ENCODE results near the gene AGO3. TPM values are rescaled to one million over a fixed set of nuclear protein-coding genes. Genes with fewer than 3 reads are reported as not detected.
A peak's percentile ranks its signal among the peaks of the same experiment; 100 is the strongest.

Gene AGO3
- total and polyA plus RNA-seq, 2 of the 13 experiments (the other 11 are each of a cell fraction or from before 2014, with no cell fraction given): 21.2 to 27.1 TPM

DNA sequence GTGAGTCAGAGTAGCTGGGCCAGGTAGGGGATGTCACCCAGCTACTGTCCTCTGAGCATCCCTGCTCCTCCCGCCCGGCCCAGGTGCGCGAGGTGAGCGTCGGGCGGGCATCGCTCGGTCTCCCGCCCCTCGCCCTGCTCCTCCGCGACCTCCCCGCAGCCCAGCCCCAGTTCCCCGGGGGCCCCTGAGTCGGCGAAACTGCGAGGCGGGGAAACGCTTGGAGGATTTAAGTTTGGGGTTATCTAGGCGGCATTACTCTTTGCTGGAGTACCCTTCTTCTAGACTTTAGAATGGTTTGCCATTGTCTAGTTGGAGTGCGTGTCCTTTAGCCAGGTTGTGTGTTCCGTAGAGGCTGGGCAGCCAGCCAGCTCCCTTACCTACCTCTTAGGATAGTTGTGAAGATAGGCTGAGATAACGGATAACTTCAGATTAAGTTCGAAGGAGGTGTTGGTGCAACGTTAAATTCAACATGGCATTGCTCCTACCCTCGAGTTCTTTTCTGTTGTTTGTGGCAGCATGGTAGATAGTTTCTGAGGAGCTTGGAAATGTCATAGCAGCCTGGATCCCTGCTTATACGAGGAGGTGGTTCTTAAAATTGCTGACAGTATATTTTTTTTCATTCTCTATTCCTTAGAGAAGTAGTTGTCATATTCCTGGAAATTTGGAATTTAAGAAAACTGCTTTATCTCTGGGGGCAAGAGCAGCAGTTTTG lies 697 bp downstream of the AGO3 start (continued):
- TF ChIP-seq, protein P1, sequence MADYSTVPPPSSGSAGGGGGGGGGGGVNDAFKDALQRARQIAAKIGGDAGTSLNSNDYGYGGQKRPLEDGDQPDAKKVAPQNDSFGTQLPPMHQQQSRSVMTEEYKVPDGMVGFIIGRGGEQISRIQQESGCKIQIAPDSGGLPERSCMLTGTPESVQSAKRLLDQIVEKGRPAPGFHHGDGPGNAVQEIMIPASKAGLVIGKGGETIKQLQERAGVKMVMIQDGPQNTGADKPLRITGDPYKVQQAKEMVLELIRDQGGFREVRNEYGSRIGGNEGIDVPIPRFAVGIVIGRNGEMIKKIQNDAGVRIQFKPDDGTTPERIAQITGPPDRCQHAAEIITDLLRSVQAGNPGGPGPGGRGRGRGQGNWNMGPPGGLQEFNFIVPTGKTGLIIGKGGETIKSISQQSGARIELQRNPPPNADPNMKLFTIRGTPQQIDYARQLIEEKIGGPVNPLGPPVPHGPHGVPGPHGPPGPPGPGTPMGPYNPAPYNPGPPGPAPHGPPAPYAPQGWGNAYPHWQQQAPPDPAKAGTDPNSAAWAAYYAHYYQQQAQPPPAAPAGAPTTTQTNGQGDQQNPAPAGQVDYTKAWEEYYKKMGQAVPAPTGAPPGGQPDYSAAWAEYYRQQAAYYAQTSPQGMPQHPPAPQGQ (CRISPR knock-in tag; IDR thresholded peaks at IDR 0.05; ENCODE audit: borderline replicate concordance): no peak
- TF ChIP-seq PHB2 (IDR thresholded peaks at IDR 0.05; ENCODE audit: partially characterized antibody) (no peak), NFKB2 (CRISPR knock-in tag; IDR thresholded peaks at IDR 0.05; ENCODE audit: borderline replicate concordance) (peak; percentile 50; the same call in 1 of the 2 replicates), ZNF234 (CRISPR knock-in tag; conservative IDR thresholded peaks at IDR 0.05) (no peak), ZNF207 (IDR thresholded peaks at IDR 0.05; ENCODE audit: borderline replicate concordance) (no peak), ZHX1 (CRISPR knock-in tag; IDR thresholded peaks at IDR 0.05; ENCODE audit: low read depth) (no peak), ZNF784 (CRISPR knock-in tag; IDR thresholded peaks at IDR 0.05; ENCODE audit: borderline replicate concordance) (peak; percentile 12; the same call in 1 of the 2 replicates), ZNF501 (CRISPR knock-in tag; IDR thresholded peaks at IDR 0.05) (peak; percentile 26; the same call in 1 of the 2 replicates), PAX8 (CRISPR knock-in tag; IDR thresholded peaks at IDR 0.05; ENCODE audit: borderline replicate concordance) (no peak), ZNF619 (CRISPR knock-in tag; IDR thresholded peaks at IDR 0.05) (no peak), RBM22 (optimal IDR thresholded peaks at IDR 0.05; ENCODE audit: low read length) (no peak), KDM2A (CRISPR knock-in tag; IDR thresholded peaks at IDR 0.05; ENCODE audit: borderline replicate concordance, low read depth) (no peak), ONECUT2 (CRISPR knock-in tag; IDR thresholded peaks at IDR 0.05) (no peak), ZFYVE20 (CRISPR knock-in tag; IDR thresholded peaks at IDR 0.05; ENCODE audit: borderline replicate concordance, low read depth) (no peak), PITX1 (CRISPR knock-in tag; IDR thresholded peaks at IDR 0.05) (no peak), ZNF629 (CRISPR knock-in tag; conservative IDR thresholded peaks at IDR 0.05) (no peak), FOXC1 (CRISPR knock-in tag; IDR thresholded peaks at IDR 0.05; ENCODE audit: borderline replicate concordance) (no peak)
- TF ChIP-seq, protein P2, sequence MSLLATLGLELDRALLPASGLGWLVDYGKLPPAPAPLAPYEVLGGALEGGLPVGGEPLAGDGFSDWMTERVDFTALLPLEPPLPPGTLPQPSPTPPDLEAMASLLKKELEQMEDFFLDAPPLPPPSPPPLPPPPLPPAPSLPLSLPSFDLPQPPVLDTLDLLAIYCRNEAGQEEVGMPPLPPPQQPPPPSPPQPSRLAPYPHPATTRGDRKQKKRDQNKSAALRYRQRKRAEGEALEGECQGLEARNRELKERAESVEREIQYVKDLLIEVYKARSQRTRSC (CRISPR knock-in tag; IDR thresholded peaks at IDR 0.05; ENCODE audit: low read depth): no peak
- TF ChIP-seq, protein P3, sequence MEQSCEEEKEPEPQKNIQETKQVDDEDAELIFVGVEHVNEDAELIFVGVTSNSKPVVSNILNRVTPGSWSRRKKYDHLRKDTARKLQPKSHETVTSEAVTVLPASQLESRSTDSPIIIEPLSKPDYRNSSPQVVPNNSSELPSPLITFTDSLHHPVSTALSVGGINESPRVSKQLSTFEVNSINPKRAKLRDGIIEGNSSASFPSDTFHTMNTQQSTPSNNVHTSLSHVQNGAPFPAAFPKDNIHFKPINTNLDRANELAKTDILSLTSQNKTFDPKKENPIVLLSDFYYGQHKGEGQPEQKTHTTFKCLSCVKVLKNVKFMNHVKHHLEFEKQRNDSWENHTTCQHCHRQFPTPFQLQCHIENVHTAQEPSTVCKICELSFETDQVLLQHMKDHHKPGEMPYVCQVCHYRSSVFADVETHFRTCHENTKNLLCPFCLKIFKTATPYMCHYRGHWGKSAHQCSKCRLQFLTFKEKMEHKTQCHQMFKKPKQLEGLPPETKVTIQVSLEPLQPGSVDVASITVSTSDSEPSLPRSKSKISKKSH (CRISPR knock-in tag; IDR thresholded peaks at IDR 0.05; ENCODE audit: borderline replicate concordance): 0 out of 2 replicates have a peak, but pooled peaks have one; percentile 67
- TF ChIP-seq, protein P4, sequence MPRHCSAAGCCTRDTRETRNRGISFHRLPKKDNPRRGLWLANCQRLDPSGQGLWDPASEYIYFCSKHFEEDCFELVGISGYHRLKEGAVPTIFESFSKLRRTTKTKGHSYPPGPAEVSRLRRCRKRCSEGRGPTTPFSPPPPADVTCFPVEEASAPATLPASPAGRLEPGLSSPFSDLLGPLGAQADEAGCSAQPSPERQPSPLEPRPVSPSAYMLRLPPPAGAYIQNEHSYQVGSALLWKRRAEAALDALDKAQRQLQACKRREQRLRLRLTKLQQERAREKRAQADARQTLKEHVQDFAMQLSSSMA (CRISPR knock-in tag; IDR thresholded peaks at IDR 0.05): 0 out of 2 replicates have a peak, but pooled peaks have one; percentile 13
